ENCODE results near the gene EPN1.

EPN1 gene

GRCh38 chr19:55646889-55647731 is 27.9 kb upstream of the EPN1 start:
- peak in 1 of 3 experiments; percentile 34 for DNase-seq

- peak; percentile 71 to 83 (median 72) for DNase-seq
Observed at GRCh38 chr19:55647732-55648584, 27.1 kb upstream of the EPN1 start, which contains the start of gene CCDC106. Gene CCDC106, plus strand, starts transcription at chr19:55648212. Its CDS starts 835 bp downstream, at chr19:55649047.

- no peak for DNase-seq
Observed at GRCh38 chr19:55648585-55649267, 26.3 kb upstream of the EPN1 start.

- DNase-seq: no peak
Observed at GRCh38 chr19:55649268-55650125, 25.5 kb upstream of the EPN1 start.

- DNase-seq: no peak
Observed at GRCh38 chr19:55650126-55650557, 24.9 kb upstream of the EPN1 start.

- DNase-seq: no peak
Observed at GRCh38 chr19:55650602-55651230, 24.3 kb upstream of the EPN1 start.

- no peak for DNase-seq
Observed at GRCh38 chr19:55651236-55651635, 23.8 kb upstream of the EPN1 start.

GRCh38 chr19:55652311-55653128 is 22.5 kb upstream of the EPN1 start:
- no peak for DNase-seq

GRCh38 chr19:55653651-55654322 is 21.2 kb upstream of the EPN1 start:
- peak; percentile 98 to 99 (median 99) for DNase-seq

GRCh38 chr19:55654323-55654867 is 20.6 kb upstream of the EPN1 start:
- DNase-seq: peak; percentile 98 to 100 (median 99)

- peak; percentile 90 to 95 (median 91) for DNase-seq
Observed at GRCh38 chr19:55654868-55655647, 20.0 kb upstream of the EPN1 start, which contains the start of gene U2AF2. Gene U2AF2, plus strand, starts transcription at chr19:55655035. Its CDS starts 70 bp downstream, at chr19:55655105.

- no peak for DNase-seq
Observed at GRCh38 chr19:55655648-55656040, 19.4 kb upstream of the EPN1 start.

GRCh38 chr19:55656552-55656951 is 18.5 kb upstream of the EPN1 start:
- DNase-seq: no peak

GRCh38 chr19:55656988-55657747 is 17.9 kb upstream of the EPN1 start:
- no peak for DNase-seq

- no peak for DNase-seq
Observed at GRCh38 chr19:55658846-55659459, 16.1 kb upstream of the EPN1 start.

- DNase-seq: no peak
Observed at GRCh38 chr19:55659822-55660221, 15.2 kb upstream of the EPN1 start.

- no peak for DNase-seq
Observed at GRCh38 chr19:55660404-55660803, 14.6 kb upstream of the EPN1 start.
